Tibial nerve (tissue), 3 donors: ENCODE results near the gene ISYNA1.

Experiments
- POLR2A ChIP-seq, 2 donors: fragments of 450-650 bp; IDR thresholded peaks; one replicate each; pipeline ENCODE4 v1.6.1; 2017; ENCODE audit warnings: antibody characterized with exemption in 2 of 2, mild to moderate bottlenecking in 2 of 2, moderate library complexity in 2 of 2
- TF ChIP-seq, protein P1 (sequence below), 5 experiments: fragments of 200-600 bp in 3 of 5; fragments of 450-650 bp in 2 of 5; sonication (generic) in 3 of 5; IDR thresholded peaks; one replicate each; pipeline ENCODE4 v1.5.1; 2016 to 2019; ENCODE audit warnings: antibody characterized with exemption in 5 of 5, mild to moderate bottlenecking in 3 of 5, moderate library complexity in 2 of 5

DNA sequence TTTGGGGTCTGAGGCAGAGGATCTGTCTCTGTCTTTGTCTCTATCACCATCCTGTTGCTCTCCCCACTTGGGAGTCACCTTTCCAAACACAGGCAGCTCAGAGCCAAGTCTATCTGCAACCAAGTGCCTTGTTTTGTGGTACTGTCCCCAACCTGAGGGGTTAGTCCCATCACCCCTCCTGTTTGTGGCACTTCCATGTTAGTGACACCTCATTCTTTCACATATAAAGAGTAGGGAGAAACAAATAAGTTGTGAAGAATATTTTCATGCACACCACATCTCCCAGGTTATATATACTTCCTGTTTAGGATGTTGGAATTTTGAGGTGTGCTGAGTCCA is 48.2 kb downstream of the ISYNA1 start:
- TF ChIP-seq, protein P1, sequence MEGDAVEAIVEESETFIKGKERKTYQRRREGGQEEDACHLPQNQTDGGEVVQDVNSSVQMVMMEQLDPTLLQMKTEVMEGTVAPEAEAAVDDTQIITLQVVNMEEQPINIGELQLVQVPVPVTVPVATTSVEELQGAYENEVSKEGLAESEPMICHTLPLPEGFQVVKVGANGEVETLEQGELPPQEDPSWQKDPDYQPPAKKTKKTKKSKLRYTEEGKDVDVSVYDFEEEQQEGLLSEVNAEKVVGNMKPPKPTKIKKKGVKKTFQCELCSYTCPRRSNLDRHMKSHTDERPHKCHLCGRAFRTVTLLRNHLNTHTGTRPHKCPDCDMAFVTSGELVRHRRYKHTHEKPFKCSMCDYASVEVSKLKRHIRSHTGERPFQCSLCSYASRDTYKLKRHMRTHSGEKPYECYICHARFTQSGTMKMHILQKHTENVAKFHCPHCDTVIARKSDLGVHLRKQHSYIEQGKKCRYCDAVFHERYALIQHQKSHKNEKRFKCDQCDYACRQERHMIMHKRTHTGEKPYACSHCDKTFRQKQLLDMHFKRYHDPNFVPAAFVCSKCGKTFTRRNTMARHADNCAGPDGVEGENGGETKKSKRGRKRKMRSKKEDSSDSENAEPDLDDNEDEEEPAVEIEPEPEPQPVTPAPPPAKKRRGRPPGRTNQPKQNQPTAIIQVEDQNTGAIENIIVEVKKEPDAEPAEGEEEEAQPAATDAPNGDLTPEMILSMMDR (IDR thresholded peaks at IDR 0.05): no peak
- no peak for TF ChIP-seq POLR2A (IDR thresholded peaks at IDR 0.05)
